Measurements from ENCODE around the gene PPP1R11. TPM values are rescaled to one million over a fixed set of nuclear protein-coding genes. Genes with fewer than 3 reads are reported as not detected.

Gene PPP1R11
- total and polyA plus RNA-seq, 2 experiments from 2014 or later, result 19.6 to 26.6 TPM

DNA sequence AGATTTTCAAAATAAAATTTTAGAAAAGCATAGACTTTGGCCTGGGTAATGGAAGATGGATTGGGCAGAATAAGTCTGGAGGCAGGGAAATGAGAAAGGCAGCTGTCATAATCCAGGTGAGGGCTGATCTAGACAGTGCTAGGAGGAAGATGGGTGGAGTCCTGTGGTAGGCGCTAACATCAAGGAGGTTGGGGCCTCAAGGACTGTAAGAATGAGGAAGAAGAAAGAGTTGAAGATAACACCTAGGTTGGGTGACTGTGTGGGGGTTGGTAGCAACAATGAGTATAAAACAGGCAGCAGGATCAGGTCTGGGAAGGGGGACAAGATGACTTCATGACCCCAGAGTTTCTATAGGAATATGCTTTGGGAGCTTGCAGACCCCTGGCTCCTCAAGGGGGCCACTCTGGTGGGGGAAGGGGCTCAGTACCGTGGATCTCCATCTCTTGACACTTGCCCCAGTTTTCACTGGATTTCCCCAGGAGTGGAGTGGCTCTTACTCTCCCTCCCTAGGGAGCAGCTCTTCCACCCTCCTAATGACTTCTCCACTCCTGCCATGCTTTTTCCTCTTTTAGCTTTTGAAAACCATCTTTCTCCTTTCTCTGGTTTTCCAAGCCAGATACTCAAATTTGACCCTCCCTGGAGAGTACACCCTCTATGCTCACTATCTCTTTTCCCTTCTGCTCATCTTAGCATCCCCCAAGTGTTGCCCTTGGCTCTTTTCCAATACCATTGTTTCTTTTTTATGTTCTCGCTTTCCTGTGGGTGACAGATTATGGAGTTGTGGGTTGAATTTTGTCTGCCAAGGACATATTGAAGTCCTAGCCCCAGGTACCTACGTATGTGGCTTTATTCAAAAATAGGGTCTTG, 31.1 kb downstream of the PPP1R11 start:
- no peak for TF ChIP-seq ETS1 (IDR thresholded peaks at IDR 0.05)
- no peak for TF ChIP-seq CTCF (conservative IDR thresholded peaks at IDR 0.05; ENCODE audit: low read depth in 2 of 2)
- TF ChIP-seq POLR2AphosphoS5 (IDR thresholded peaks at IDR 0.05; ENCODE audit: low read depth), result no peak
- TF ChIP-seq, protein P1, sequence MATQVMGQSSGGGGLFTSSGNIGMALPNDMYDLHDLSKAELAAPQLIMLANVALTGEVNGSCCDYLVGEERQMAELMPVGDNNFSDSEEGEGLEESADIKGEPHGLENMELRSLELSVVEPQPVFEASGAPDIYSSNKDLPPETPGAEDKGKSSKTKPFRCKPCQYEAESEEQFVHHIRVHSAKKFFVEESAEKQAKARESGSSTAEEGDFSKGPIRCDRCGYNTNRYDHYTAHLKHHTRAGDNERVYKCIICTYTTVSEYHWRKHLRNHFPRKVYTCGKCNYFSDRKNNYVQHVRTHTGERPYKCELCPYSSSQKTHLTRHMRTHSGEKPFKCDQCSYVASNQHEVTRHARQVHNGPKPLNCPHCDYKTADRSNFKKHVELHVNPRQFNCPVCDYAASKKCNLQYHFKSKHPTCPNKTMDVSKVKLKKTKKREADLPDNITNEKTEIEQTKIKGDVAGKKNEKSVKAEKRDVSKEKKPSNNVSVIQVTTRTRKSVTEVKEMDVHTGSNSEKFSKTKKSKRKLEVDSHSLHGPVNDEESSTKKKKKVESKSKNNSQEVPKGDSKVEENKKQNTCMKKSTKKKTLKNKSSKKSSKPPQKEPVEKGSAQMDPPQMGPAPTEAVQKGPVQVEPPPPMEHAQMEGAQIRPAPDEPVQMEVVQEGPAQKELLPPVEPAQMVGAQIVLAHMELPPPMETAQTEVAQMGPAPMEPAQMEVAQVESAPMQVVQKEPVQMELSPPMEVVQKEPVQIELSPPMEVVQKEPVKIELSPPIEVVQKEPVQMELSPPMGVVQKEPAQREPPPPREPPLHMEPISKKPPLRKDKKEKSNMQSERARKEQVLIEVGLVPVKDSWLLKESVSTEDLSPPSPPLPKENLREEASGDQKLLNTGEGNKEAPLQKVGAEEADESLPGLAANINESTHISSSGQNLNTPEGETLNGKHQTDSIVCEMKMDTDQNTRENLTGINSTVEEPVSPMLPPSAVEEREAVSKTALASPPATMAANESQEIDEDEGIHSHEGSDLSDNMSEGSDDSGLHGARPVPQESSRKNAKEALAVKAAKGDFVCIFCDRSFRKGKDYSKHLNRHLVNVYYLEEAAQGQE (IDR thresholded peaks at IDR 0.05; ENCODE audit: unreplicated experiment), result no peak
- no peak for TF ChIP-seq STAT1 (IDR thresholded peaks at IDR 0.05; ENCODE audit: unreplicated experiment)
- no peak for TF ChIP-seq ZNF114 (CRISPR knock-in tag; IDR thresholded peaks at IDR 0.05)
- no peak for TF ChIP-seq JUNB (IDR thresholded peaks at IDR 0.05; ENCODE audit: unreplicated experiment)
- no peak for TF ChIP-seq ZNF331 (CRISPR knock-in tag; IDR thresholded peaks at IDR 0.05; ENCODE audit: low read depth)
- TF ChIP-seq, protein P2, sequence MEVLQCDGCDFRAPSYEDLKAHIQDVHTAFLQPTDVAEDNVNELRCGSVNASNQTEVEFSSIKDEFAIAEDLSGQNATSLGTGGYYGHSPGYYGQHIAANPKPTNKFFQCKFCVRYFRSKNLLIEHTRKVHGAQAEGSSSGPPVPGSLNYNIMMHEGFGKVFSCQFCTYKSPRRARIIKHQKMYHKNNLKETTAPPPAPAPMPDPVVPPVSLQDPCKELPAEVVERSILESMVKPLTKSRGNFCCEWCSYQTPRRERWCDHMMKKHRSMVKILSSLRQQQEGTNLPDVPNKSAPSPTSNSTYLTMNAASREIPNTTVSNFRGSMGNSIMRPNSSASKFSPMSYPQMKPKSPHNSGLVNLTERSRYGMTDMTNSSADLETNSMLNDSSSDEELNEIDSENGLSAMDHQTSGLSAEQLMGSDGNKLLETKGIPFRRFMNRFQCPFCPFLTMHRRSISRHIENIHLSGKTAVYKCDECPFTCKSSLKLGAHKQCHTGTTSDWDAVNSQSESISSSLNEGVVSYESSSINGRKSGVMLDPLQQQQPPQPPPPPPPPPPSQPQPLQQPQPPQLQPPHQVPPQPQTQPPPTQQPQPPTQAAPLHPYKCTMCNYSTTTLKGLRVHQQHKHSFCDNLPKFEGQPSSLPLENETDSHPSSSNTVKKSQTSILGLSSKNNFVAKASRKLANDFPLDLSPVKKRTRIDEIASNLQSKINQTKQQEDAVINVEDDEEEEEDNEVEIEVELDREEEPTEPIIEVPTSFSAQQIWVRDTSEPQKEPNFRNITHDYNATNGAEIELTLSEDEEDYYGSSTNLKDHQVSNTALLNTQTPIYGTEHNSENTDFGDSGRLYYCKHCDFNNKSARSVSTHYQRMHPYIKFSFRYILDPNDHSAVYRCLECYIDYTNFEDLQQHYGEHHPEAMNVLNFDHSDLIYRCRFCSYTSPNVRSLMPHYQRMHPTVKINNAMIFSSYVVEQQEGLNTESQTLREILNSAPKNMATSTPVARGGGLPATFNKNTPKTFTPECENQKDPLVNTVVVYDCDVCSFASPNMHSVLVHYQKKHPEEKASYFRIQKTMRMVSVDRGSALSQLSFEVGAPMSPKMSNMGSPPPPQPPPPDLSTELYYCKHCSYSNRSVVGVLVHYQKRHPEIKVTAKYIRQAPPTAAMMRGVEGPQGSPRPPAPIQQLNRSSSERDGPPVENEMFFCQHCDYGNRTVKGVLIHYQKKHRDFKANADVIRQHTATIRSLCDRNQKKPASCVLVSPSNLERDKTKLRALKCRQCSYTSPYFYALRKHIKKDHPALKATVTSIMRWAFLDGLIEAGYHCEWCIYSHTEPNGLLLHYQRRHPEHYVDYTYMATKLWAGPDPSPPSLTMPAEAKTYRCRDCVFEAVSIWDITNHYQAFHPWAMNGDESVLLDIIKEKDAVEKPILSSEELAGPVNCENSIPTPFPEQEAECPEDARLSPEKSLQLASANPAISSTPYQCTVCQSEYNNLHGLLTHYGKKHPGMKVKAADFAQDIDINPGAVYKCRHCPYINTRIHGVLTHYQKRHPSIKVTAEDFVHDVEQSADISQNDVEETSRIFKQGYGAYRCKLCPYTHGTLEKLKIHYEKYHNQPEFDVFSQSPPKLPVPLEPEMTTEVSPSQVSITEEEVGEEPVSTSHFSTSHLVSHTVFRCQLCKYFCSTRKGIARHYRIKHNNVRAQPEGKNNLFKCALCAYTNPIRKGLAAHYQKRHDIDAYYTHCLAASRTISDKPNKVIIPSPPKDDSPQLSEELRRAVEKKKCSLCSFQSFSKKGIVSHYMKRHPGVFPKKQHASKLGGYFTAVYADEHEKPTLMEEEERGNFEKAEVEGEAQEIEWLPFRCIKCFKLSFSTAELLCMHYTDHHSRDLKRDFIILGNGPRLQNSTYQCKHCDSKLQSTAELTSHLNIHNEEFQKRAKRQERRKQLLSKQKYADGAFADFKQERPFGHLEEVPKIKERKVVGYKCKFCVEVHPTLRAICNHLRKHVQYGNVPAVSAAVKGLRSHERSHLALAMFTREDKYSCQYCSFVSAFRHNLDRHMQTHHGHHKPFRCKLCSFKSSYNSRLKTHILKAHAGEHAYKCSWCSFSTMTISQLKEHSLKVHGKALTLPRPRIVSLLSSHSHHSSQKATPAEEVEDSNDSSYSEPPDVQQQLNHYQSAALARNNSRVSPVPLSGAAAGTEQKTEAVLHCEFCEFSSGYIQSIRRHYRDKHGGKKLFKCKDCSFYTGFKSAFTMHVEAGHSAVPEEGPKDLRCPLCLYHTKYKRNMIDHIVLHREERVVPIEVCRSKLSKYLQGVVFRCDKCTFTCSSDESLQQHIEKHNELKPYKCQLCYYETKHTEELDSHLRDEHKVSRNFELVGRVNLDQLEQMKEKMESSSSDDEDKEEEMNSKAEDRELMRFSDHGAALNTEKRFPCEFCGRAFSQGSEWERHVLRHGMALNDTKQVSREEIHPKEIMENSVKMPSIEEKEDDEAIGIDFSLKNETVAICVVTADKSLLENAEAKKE (CRISPR knock-in tag; IDR thresholded peaks at IDR 0.05), result no peak
- no peak for TF ChIP-seq EZH2 (IDR thresholded peaks at IDR 0.05; ENCODE audit: low read depth, unreplicated experiment)
- TF ChIP-seq CREB1 (CRISPR knock-in tag; IDR thresholded peaks at IDR 0.05; ENCODE audit: low read depth), result no peak
- TF ChIP-seq NANOG (IDR thresholded peaks at IDR 0.05; ENCODE audit: borderline replicate concordance), result no peak
- no peak overlapping the region for H3K4me2 ChIP-seq
- Mint-ChIP-seq H3K4me3 (no peak overlapping the region; the same call in 2 of the 3 replicates), H3K9me3 (no peaks in the 10 kb centered on the region; the same call in 2 of the 3 replicates), H3K36me3 (ENCODE audit: low read depth) (no peaks in the 10 kb centered on the region; the same call in 2 of the 3 replicates), H3K27ac (no peak overlapping the region), H3K27me3 (ENCODE audit: insufficient read depth, low read depth, poor library complexity) (peaks cover 61% of the 10 kb centered on the region), H3K4me1 (peaks cover 25% of the 10 kb centered on the region)
- peaks cover 5% of the 10 kb centered on the region; the same call in 1 of the 2 replicates for H3F3A ChIP-seq (replicated peaks; ENCODE audit: low read depth)
- H3K36me3 ChIP-seq (ENCODE audit: insufficient read depth), result no peaks in the 10 kb centered on the region
- ATAC-seq (no peak), DNase-seq (ENCODE audit: low spot score) (no peak)
- no peak overlapping the region for H3K27ac ChIP-seq (ENCODE audit: low read depth)
- H3K9me2 ChIP-seq (ENCODE audit: insufficient read depth), result no peaks in the 10 kb centered on the region
- no peaks in the 10 kb centered on the region for H3K79me2 ChIP-seq (replicated peaks; ENCODE audit: insufficient read depth)
- H2AFZ ChIP-seq, result no peak overlapping the region
- peaks cover 97% of the 10 kb centered on the region for H3K27me3 ChIP-seq (ENCODE audit: insufficient read depth)
- H3K4me3 ChIP-seq, result no peak overlapping the region
- H4K20me1 ChIP-seq (replicated peaks; ENCODE audit: insufficient read depth), result no peaks in the 10 kb centered on the region
- H3K4me1 ChIP-seq (ENCODE audit: insufficient read depth), result peaks cover 25% of the 10 kb centered on the region
